Right lobe of liver (tissue), 4 donors: Measurements from ENCODE around the gene PCYOX1L.

Experiments used
- POLR2A ChIP-seq: fragments of 450-650 bp; IDR thresholded peaks from one replicate; pipeline ENCODE4 v1.6.1; 2017; ENCODE audit warnings: antibody characterized with exemption, mild to moderate bottlenecking
- TF ChIP-seq, protein P1 (sequence below), 4 donors: fragments of 200-600 bp in 3 of 4; fragments of 450-650 bp in 1 of 4; IDR thresholded peaks; one replicate each; pipeline versions ENCODE4 v1.5.1 to v1.8.0; 2016 to 2022; ENCODE audit warnings: antibody characterized with exemption in 4 of 4, mild to moderate bottlenecking in 2 of 4
- donor health status: DM: no; HTN: no; CAD: no.
- donor health status: DM: no; HTN: no; CAD: no.
- donor health status: DM: no; HTN: yes; CAD: no.

DNA sequence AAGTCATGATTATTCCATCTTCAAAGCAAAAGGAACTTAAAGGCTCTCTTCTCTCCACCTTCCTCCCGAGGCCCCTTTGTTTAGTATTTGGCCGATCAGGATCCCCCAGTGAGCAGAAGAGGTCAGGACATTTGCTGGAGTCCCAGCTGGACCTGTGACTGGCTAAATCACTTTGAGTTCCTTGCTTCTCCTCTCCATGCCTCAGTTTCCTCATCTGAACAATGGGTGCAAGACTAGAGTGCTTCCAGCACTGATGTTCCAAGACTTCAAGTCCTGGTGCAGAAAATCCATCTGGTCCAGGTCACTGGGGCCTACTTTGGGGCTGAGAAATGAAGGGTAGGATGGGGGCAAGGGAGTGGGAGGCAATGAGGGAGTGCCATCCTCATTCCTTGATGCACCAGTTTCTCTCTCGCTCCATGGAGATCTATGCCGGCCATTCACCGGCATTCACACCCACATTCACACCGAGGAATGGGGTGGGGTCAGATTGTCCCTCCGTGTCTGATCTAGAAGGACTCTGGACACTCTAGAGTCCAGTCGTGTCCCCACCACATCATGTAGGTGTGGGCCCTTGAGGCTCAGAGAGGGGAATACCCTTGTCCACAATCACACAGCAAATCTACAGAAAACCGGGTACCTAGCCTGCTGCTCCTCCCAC is 60.0 kb downstream of the PCYOX1L start:
- TF ChIP-seq POLR2A, result no peak
- TF ChIP-seq, protein P1, sequence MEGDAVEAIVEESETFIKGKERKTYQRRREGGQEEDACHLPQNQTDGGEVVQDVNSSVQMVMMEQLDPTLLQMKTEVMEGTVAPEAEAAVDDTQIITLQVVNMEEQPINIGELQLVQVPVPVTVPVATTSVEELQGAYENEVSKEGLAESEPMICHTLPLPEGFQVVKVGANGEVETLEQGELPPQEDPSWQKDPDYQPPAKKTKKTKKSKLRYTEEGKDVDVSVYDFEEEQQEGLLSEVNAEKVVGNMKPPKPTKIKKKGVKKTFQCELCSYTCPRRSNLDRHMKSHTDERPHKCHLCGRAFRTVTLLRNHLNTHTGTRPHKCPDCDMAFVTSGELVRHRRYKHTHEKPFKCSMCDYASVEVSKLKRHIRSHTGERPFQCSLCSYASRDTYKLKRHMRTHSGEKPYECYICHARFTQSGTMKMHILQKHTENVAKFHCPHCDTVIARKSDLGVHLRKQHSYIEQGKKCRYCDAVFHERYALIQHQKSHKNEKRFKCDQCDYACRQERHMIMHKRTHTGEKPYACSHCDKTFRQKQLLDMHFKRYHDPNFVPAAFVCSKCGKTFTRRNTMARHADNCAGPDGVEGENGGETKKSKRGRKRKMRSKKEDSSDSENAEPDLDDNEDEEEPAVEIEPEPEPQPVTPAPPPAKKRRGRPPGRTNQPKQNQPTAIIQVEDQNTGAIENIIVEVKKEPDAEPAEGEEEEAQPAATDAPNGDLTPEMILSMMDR (IDR thresholded peaks at IDR 0.05), result no peak
